GM18498 (cell line): ENCODE results near the gene NRP1.
"Not testable (repeated sequence)": the region's sequence is repeated elsewhere in the genome, so short reads cannot be mapped to it uniquely, and the experiment has no call there.

Source experiments
- ATAC-seq: cut with Tn5 transposase; IDR thresholded peaks from one replicate; pipeline ENCODE4 v1.9.1; 2021; ENCODE audit warnings: mild to moderate bottlenecking, moderate library complexity; ENCODE audit not compliant: unreplicated experiment

NRP1 gene

GRCh38 chr10:33240931-33241330 lies 93.5 kb downstream of the NRP1 start:
- ATAC-seq: no peak

- no peak for ATAC-seq
These were observed 94.2 kb downstream of the NRP1 start for GRCh38 chr10:33240258-33240657.

GRCh38 chr10:33239257-33239656 lies 95.2 kb downstream of the NRP1 start:
- no peak for ATAC-seq

GRCh38 chr10:33238643-33239042 lies 95.8 kb downstream of the NRP1 start:
- no peak for ATAC-seq

- no peak for ATAC-seq
These were observed 96.5 kb downstream of the NRP1 start for GRCh38 chr10:33237736-33238624.

GRCh38 chr10:33236916-33237315 lies 97.6 kb downstream of the NRP1 start:
- ATAC-seq: no peak

- ATAC-seq: no peak
These were observed 98.5 kb downstream of the NRP1 start for GRCh38 chr10:33235951-33236350.

GRCh38 chr10:33235251-33235884 lies 99.1 kb downstream of the NRP1 start:
- ATAC-seq: no peak

- ATAC-seq: no peak
These were observed 99.6 kb downstream of the NRP1 start for GRCh38 chr10:33234831-33235237.

- no peak for ATAC-seq
These were observed 100.8 kb downstream of the NRP1 start for GRCh38 chr10:33233635-33234034.

- no peak for ATAC-seq
These were observed 101.2 kb downstream of the NRP1 start for GRCh38 chr10:33233221-33233620.

GRCh38 chr10:33231621-33232350 lies 102.7 kb downstream of the NRP1 start:
- no peak for ATAC-seq

- no peak for ATAC-seq
These were observed 104.6 kb downstream of the NRP1 start for GRCh38 chr10:33229949-33230267.

GRCh38 chr10:33229252-33229948 lies 105.1 kb downstream of the NRP1 start:
- ATAC-seq: no peak

- no peak for ATAC-seq
These were observed 106.0 kb downstream of the NRP1 start for GRCh38 chr10:33228426-33228825.

GRCh38 chr10:33227489-33227888 lies 107.0 kb downstream of the NRP1 start:
- no peak for ATAC-seq

- no peak for ATAC-seq
These were observed 110.1 kb downstream of the NRP1 start for GRCh38 chr10:33224251-33224965.

GRCh38 chr10:33223326-33224000 lies 111.0 kb downstream of the NRP1 start:
- no peak for ATAC-seq

- not testable (repeated sequence) for ATAC-seq
These were observed 112.2 kb downstream of the NRP1 start for GRCh38 chr10:33222304-33222703.

- no peak for ATAC-seq
These were observed 116.6 kb downstream of the NRP1 start for GRCh38 chr10:33217854-33218253.
